HepG2 (cell line): ENCODE data around the gene DOCK4. TPM values are rescaled to one million over a fixed set of nuclear protein-coding genes. Genes with fewer than 3 reads are reported as not detected.
A peak's percentile ranks its signal among the peaks of the same experiment; 100 is the strongest.

Source experiments
- ARID4A ChIP-seq: sonication (generic); formaldehyde crosslinking; IDR thresholded peaks from 2 replicates; pipeline ENCODE4 v1.5.0; 2020; ENCODE audit warnings: mild to moderate bottlenecking, missing genetic modification reagents, borderline replicate concordance
- ETS1 ChIP-seq: sonication (generic); formaldehyde crosslinking; IDR thresholded peaks from 2 replicates; pipeline ENCODE4 v1.4.0; 2020; ENCODE audit warnings: missing genetic modification reagents
- FOSL1 ChIP-seq: sonication (generic); formaldehyde crosslinking; IDR thresholded peaks from 2 replicates; pipeline ENCODE4 v1.9.0; 2021; ENCODE audit warnings: missing genetic modification reagents, borderline replicate concordance
- MIER2 ChIP-seq: IDR thresholded peaks from 2 replicates; pipeline ENCODE4 v1.6.1; 2016; ENCODE audit warnings: missing biosample characterization, missing genetic modification reagents
- MIER3 ChIP-seq: IDR thresholded peaks from 2 replicates; pipeline ENCODE4 v1.6.1; 2016; ENCODE audit warnings: missing compliant biosample characterization, borderline replicate concordance
- NAIF1 ChIP-seq: sonication (generic); formaldehyde crosslinking; IDR thresholded peaks from 2 replicates; pipeline ENCODE4 v1.5.0; 2020; ENCODE audit warnings: mild to moderate bottlenecking, missing genetic modification reagents, borderline replicate concordance
- SNAPC4 ChIP-seq: sonication (generic); formaldehyde crosslinking; IDR thresholded peaks from 2 replicates; pipeline ENCODE4 v1.4.0; 2020; ENCODE audit warnings: mild to moderate bottlenecking, missing genetic modification reagents
- SOX13 ChIP-seq, 3 experiments: fragments of 450-650 bp in 1 of 3; sonication (generic) in 1 of 3; formaldehyde crosslinking in 1 of 3; IDR thresholded peaks in 2 of 3; conservative IDR thresholded peaks in 1 of 3; 2 replicates each; pipeline versions ENCODE4 v1.5.0 to v1.6.1; 2016 to 2020; ENCODE audit warnings: antibody characterized with exemption in 1 of 3, mild to moderate bottlenecking in 1 of 3, missing compliant biosample characterization in 1 of 3, missing genetic modification reagents in 1 of 3, moderate library complexity in 1 of 3
- ZNF280D ChIP-seq: sonication (generic); formaldehyde crosslinking; IDR thresholded peaks from 2 replicates; pipeline ENCODE4 v1.5.1; 2020; ENCODE audit warnings: mild to moderate bottlenecking, missing genetic modification reagents
- ZNF33A ChIP-seq: sonication (generic); formaldehyde crosslinking; IDR thresholded peaks from 2 replicates; pipeline ENCODE4 v1.5.1; 2020; ENCODE audit warnings: missing genetic modification reagents, mild to moderate bottlenecking, moderate library complexity, borderline replicate concordance
- ZNF441 ChIP-seq: sonication (generic); formaldehyde crosslinking; IDR thresholded peaks from 2 replicates; pipeline ENCODE4 v1.7.0; 2021; ENCODE audit warnings: missing genetic modification reagents, borderline replicate concordance
- ZNF75D ChIP-seq: sonication (generic); formaldehyde crosslinking; IDR thresholded peaks from 2 replicates; pipeline ENCODE4 v1.8.1; 2023; ENCODE audit warnings: missing genetic modification reagents, mild to moderate bottlenecking, borderline replicate concordance
- polyA plus RNA-seq, 8 experiments: library from polyadenylated mRNA; depleted of rRNA in 3 of 8; stranded (reverse) in 7 of 8; unstranded in 1 of 8; fragments of >200 nt; fragmentation: Illumina TruSeq in 4 of 8; extraction: Trizol in 4 of 8; gene quantifications; 2 replicates each; pipeline versions ENCODE4 v1.2.1 to v1.2.3, GENCODE V29; 2011 to 2016; ENCODE audit warnings: low read depth in 4 of 8, missing spikeins in 1 of 8, mixed read lengths in 1 of 8; ENCODE audit not compliant: insufficient read depth in 1 of 8
- total RNA-seq, 5 experiments: library from RNA; depleted of rRNA; stranded (reverse); fragments of >200 nt; fragmentation: Illumina TruSeq; extraction: Trizol; gene quantifications; 2 replicates each; pipeline ENCODE4 v1.2.3, GENCODE V29; 2016; ENCODE audit warnings: low read depth in 1 of 5

Gene DOCK4
- total and polyA plus RNA-seq, 2 of the 13 experiments (the other 11 are each of a cell fraction or from before 2014, with no cell fraction given), result 13.5 to 17.4 TPM

GRCh38 chr7:112086496-112087254 is 119.5 kb downstream of the DOCK4 start (continued):
- TF ChIP-seq ARID4A (peak; percentile 43; the same call in 1 of the 2 replicates), ZNF75D (CRISPR knock-in tag) (no peak), ETS1 (CRISPR knock-in tag) (no peak), ZNF441 (CRISPR knock-in tag) (no peak), ZNF280D (CRISPR knock-in tag) (no peak), MIER3 (CRISPR knock-in tag) (peak; percentile 53; the same call in 1 of the 2 replicates), FOSL1 (CRISPR knock-in tag) (no peak), NAIF1 (CRISPR knock-in tag) (no peak), MIER2 (CRISPR knock-in tag) (peak; percentile 64; the same call in 1 of the 2 replicates), ZNF33A (CRISPR knock-in tag) (no peak), SOX13 (IDR thresholded peaks at IDR 0.05) (no peak), SOX13 (CRISPR knock-in tag; conservative IDR thresholded peaks at IDR 0.05 in 1 of 2, IDR thresholded peaks at IDR 0.05 in 1 of 2) (peak in 1 of 2 experiments; percentile 79; a peak in 2 of 4 replicates), SNAPC4 (CRISPR knock-in tag) (no peak)
